Thyroid gland (tissue), 4 donors: ENCODE data around the gene ICOS.

Experiments
- POLR2A ChIP-seq, 2 donors: fragments of 450-650 bp; IDR thresholded peaks; one replicate each; pipeline ENCODE4 v1.6.1; 2017; ENCODE audit warnings: antibody characterized with exemption in 2 of 2, mild to moderate bottlenecking in 2 of 2, moderate library complexity in 1 of 2
- TF ChIP-seq, protein P1 (sequence below), 6 experiments: fragments of 200-600 bp in 3 of 6; fragments of 450-650 bp in 3 of 6; sonication (generic) in 3 of 6; IDR thresholded peaks; one replicate each; pipeline ENCODE4 v1.5.1; 2016 to 2019; ENCODE audit warnings: antibody characterized with exemption in 6 of 6, mild to moderate bottlenecking in 2 of 6, inconsistent platforms in 1 of 6, moderate library complexity in 1 of 6

GRCh38 chr2:203959265-203959664, 22.7 kb downstream of the ICOS start:
- TF ChIP-seq POLR2A (IDR thresholded peaks at IDR 0.05), result no peak
- TF ChIP-seq, protein P1, sequence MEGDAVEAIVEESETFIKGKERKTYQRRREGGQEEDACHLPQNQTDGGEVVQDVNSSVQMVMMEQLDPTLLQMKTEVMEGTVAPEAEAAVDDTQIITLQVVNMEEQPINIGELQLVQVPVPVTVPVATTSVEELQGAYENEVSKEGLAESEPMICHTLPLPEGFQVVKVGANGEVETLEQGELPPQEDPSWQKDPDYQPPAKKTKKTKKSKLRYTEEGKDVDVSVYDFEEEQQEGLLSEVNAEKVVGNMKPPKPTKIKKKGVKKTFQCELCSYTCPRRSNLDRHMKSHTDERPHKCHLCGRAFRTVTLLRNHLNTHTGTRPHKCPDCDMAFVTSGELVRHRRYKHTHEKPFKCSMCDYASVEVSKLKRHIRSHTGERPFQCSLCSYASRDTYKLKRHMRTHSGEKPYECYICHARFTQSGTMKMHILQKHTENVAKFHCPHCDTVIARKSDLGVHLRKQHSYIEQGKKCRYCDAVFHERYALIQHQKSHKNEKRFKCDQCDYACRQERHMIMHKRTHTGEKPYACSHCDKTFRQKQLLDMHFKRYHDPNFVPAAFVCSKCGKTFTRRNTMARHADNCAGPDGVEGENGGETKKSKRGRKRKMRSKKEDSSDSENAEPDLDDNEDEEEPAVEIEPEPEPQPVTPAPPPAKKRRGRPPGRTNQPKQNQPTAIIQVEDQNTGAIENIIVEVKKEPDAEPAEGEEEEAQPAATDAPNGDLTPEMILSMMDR (IDR thresholded peaks at IDR 0.05), result no peak
